Liver (tissue), 9 donors: Measurements from ENCODE around the gene FKBP1A. TPM values are rescaled to one million over a fixed set of nuclear protein-coding genes. Genes with fewer than 3 reads are reported as not detected.

Source experiments
- DNase-seq: peaks from one replicate; pipeline ENCODE4 v3.0.0-alpha.2; 2017; ENCODE audit warnings: low spot score
- H3K27ac ChIP-seq, 2 donors: one replicate each; pipeline ENCODE4 v1.7.0; 2013; ENCODE audit warnings: inconsistent platforms in 2 of 2, low read length in 2 of 2, control low read depth in 1 of 2, low read depth in 1 of 2, mild to moderate bottlenecking in 1 of 2
- H3K27me3 ChIP-seq, 4 donors: one replicate each; pipeline versions ENCODE4 v1.6.1 to v1.7.0; 2013; ENCODE audit warnings: low read length in 3 of 4, inconsistent platforms in 1 of 4, mild to moderate bottlenecking in 1 of 4, moderate library complexity in 1 of 4; ENCODE audit not compliant: control insufficient read depth in 4 of 4, insufficient read depth in 4 of 4
- H3K36me3 ChIP-seq, 4 donors: one replicate each; pipeline versions ENCODE4 v1.6.1 to v1.7.0; 2013; ENCODE audit warnings: low read length in 3 of 4, mild to moderate bottlenecking in 3 of 4, low read depth in 1 of 4, moderate library complexity in 1 of 4; ENCODE audit not compliant: control insufficient read depth in 4 of 4, insufficient read depth in 3 of 4
- H3K4me1 ChIP-seq, 4 donors: one replicate each; pipeline versions ENCODE4 v1.6.1 to v1.7.0; 2013; ENCODE audit warnings: low read length in 3 of 4, mild to moderate bottlenecking in 3 of 4, moderate library complexity in 1 of 4; ENCODE audit not compliant: control insufficient read depth in 4 of 4, insufficient read depth in 4 of 4
- H3K4me3 ChIP-seq, 3 donors: one replicate each; pipeline versions ENCODE4 v1.6.1 to v1.7.0; 2013; ENCODE audit warnings: low read length in 3 of 3, control low read depth in 1 of 3, low read depth in 1 of 3, mild to moderate bottlenecking in 1 of 3
- H3K9ac ChIP-seq, 2 donors: one replicate each; pipeline ENCODE4 v1.7.0; 2013; ENCODE audit warnings: low read length in 2 of 2, mild to moderate bottlenecking in 2 of 2, moderate library complexity in 2 of 2, control low read depth in 1 of 2, low read depth in 1 of 2
- H3K9me3 ChIP-seq, 4 donors: one replicate each; pipeline versions ENCODE4 v1.6.1 to v1.7.0; 2013; ENCODE audit warnings: low read length in 3 of 4; ENCODE audit not compliant: control insufficient read depth in 4 of 4
- CTCF ChIP-seq: fragments of 150-350 bp; IDR thresholded peaks from 2 replicates; pipeline ENCODE4 v1.5.1; 2017; ENCODE audit warnings: improper control_type of control experiment, low read depth, low read length; ENCODE audit not compliant: missing input control
- EGR1 ChIP-seq, 2 donors: IDR thresholded peaks; 2 replicates each; pipeline ENCODE4 v1.6.1; 2016 to 2018; ENCODE audit warnings: antibody characterized with exemption in 2 of 2, low read depth in 2 of 2
- FOXA2 ChIP-seq: IDR thresholded peaks from 2 replicates; pipeline ENCODE4 v1.6.1; 2016; ENCODE audit warnings: antibody characterized with exemption
- GABPA ChIP-seq, 2 donors: IDR thresholded peaks in 1 of 2; conservative IDR thresholded peaks in 1 of 2; 2 replicates each; pipeline ENCODE4 v1.6.1; 2016; ENCODE audit warnings: antibody characterized with exemption in 2 of 2, mild to moderate bottlenecking in 1 of 2, moderate library complexity in 1 of 2
- HNF4A ChIP-seq, 2 donors: conservative IDR thresholded peaks; 2 replicates each; pipeline ENCODE4 v1.6.1; 2016; ENCODE audit warnings: antibody characterized with exemption in 2 of 2, mild to moderate bottlenecking in 2 of 2
- HNF4G ChIP-seq: IDR thresholded peaks from 2 replicates; pipeline ENCODE4 v1.6.1; 2016; ENCODE audit warnings: antibody characterized with exemption
- JUND ChIP-seq, 2 donors: IDR thresholded peaks; 2 replicates each; pipeline ENCODE4 v1.6.1; 2016; ENCODE audit warnings: antibody characterized with exemption in 2 of 2
- MAX ChIP-seq: IDR thresholded peaks from 2 replicates; pipeline ENCODE4 v1.6.1; 2016; ENCODE audit warnings: antibody characterized with exemption
- NR2F2 ChIP-seq: IDR thresholded peaks from 2 replicates; pipeline ENCODE4 v1.6.1; 2016; ENCODE audit warnings: antibody characterized with exemption
- RAD21 ChIP-seq, 2 donors: IDR thresholded peaks; 2 replicates each; pipeline ENCODE4 v1.6.1; 2016; ENCODE audit warnings: antibody characterized with exemption in 2 of 2, mild to moderate bottlenecking in 2 of 2
- REST ChIP-seq: IDR thresholded peaks from 2 replicates; pipeline ENCODE4 v1.6.1; 2016; ENCODE audit warnings: antibody characterized with exemption, mild to moderate bottlenecking
- RXRA ChIP-seq, 2 donors: IDR thresholded peaks; 2 replicates each; pipeline ENCODE4 v1.6.1; 2017 to 2018; ENCODE audit warnings: antibody characterized with exemption in 2 of 2, mild to moderate bottlenecking in 1 of 2
- SP1 ChIP-seq: IDR thresholded peaks from 2 replicates; pipeline ENCODE4 v1.6.1; 2018; ENCODE audit warnings: antibody characterized with exemption, mild to moderate bottlenecking
- TAF1 ChIP-seq: conservative IDR thresholded peaks from 2 replicates; pipeline ENCODE4 v1.6.1; 2016; ENCODE audit warnings: antibody characterized with exemption, mild to moderate bottlenecking
- YY1 ChIP-seq: IDR thresholded peaks from 2 replicates; pipeline ENCODE4 v1.6.1; 2016; ENCODE audit warnings: antibody characterized with exemption, mild to moderate bottlenecking
- ZBTB33 ChIP-seq: IDR thresholded peaks from 2 replicates; pipeline ENCODE4 v1.6.1; 2016; ENCODE audit warnings: antibody characterized with exemption
- WGBS: extraction: QIAGEN DNeasy Blood & Tissue Kit; methylation state at CpG from one replicate; pipeline ENCODE4 v1.1.7; 2013; 5-methylcytosine and 5-hydroxymethylcytosine counted together
- polyA plus RNA-seq, 2 donors: library from polyadenylated mRNA; stranded (reverse) in 1 of 2; unstranded in 1 of 2; fragments of 200-250 nt in 1 of 2; fragments of >200 nt in 1 of 2; fragmentation: Nextera tagmentation in 1 of 2; extraction: Ambion mirVana in 1 of 2; gene quantifications; one replicate each; pipeline versions ENCODE4 v1.2.1 to v1.2.3, GENCODE V29; 2013 to 2015
- total RNA-seq, 2 donors: library from RNA; depleted of rRNA; stranded (reverse); fragments of >200 nt; gene quantifications; one replicate each; pipeline ENCODE4 v1.2.3, GENCODE V29; 2014
- donor health status: healthy.
- donor health status: healthy.
- donor health status: healthy.
- donor health status: healthy.
- donor health status: healthy.

FKBP1A gene
- total and polyA plus RNA-seq, 4 donors: 49.3 to 114 (median 76.9) TPM

- Histone ChIP-seq H3K36me3 (no peaks in the 10 kb centered on the region), H3K9me3 (no peaks in the 10 kb centered on the region), H3K9ac (no peak overlapping the region), H3K4me1 (peaks cover 10 to 41% (median 19%) of the 10 kb centered on the region in 4 donors), H3K27me3 (no peaks in the 10 kb centered on the region), H3K27ac (no peak overlapping the region), H3K4me3 (no peak overlapping the region)
- TF ChIP-seq HNF4A (conservative IDR thresholded peaks at IDR 0.05) (no peak), ZBTB33 (no peak), FOXA2 (no peak), CTCF (no peak), RAD21 (IDR thresholded peaks at IDR 0.05) (no peak), SP1 (no peak), YY1 (no peak), REST (no peak), RXRA (IDR thresholded peaks at IDR 0.05) (no peak), JUND (IDR thresholded peaks at IDR 0.05) (no peak), GABPA (IDR thresholded peaks at IDR 0.05 in 1 of 2, conservative IDR thresholded peaks at IDR 0.05 in 1 of 2) (no peak), HNF4G (no peak), EGR1 (IDR thresholded peaks at IDR 0.05; ENCODE audit: low read depth in 2 of 2) (no peak), TAF1 (no peak), NR2F2 (no peak), MAX (no peak)
- WGBS: 91% methylated on average over 4 of the region's 4 CpGs
- DNase-seq: no peak
These were observed 10.2 kb downstream of the FKBP1A start for GRCh38 chr20:1382670-1383069.
